ENCODE data around the gene FAIM2. TPM values are rescaled to one million over a fixed set of nuclear protein-coding genes. Genes with fewer than 3 reads are reported as not detected.
"Not testable (repeated sequence)": the region's sequence is repeated elsewhere in the genome, so short reads cannot be mapped to it uniquely, and the experiment has no call there.

Gene FAIM2
- total RNA-seq, 2 donors from 2014 or later = 1.0 to 4.9 TPM

GRCh38 chr12:49865109-49865781, 38.5 kb downstream of the FAIM2 start:
- intact Hi-C loops (cut with DNase I) = no loop called here
- ATAC-seq (no peak), DNase-seq (no peak)
- Histone ChIP-seq H3K27ac (no peak overlapping the region), H3K27me3 (no peaks in the 10 kb centered on the region), H3K36me3 (replicated peaks in 1 of 2; ENCODE audit: insufficient read depth in 1 of 2, low read depth in 2 of 2) (no peaks in the 10 kb centered on the region), H3K4me3 (no peak overlapping the region), H3K9me3 (no peaks in the 10 kb centered on the region), H3K4me1 (peaks cover 29% of the 10 kb centered on the region)
- 79 to 80% methylated on average over 13 of the region's 13 CpGs for WGBS, 2 donors
- no peak for TF ChIP-seq POLR2A (IDR thresholded peaks at IDR 0.05)
- TF ChIP-seq CTCF (IDR thresholded peaks at IDR 0.05) = no peak

GRCh38 chr12:49864798-49865090, 39.0 kb downstream of the FAIM2 start:
- no peak for ATAC-seq
- TF ChIP-seq CTCF (IDR thresholded peaks at IDR 0.05) = no peak
- no peak for TF ChIP-seq POLR2A (IDR thresholded peaks at IDR 0.05)
- DNase-seq = no peak
- H3K27ac ChIP-seq = no peak overlapping the region
- WGBS, 2 donors = 55 to 60% methylated on average over 2 of the region's 2 CpGs
- H3K9me3 ChIP-seq = no peaks in the 10 kb centered on the region
- no peak overlapping the region for H3K4me3 ChIP-seq
- no peaks in the 10 kb centered on the region for H3K27me3 ChIP-seq
- intact Hi-C loops (cut with DNase I) = no loop called here
- H3K36me3 ChIP-seq (replicated peaks in 1 of 2; ENCODE audit: insufficient read depth in 1 of 2, low read depth in 2 of 2) = no peaks in the 10 kb centered on the region
- peaks cover 29% of the 10 kb centered on the region for H3K4me1 ChIP-seq

- 75 to 76% methylated on average over 15 to 17 of the region's 17 CpGs for WGBS, 2 donors
- Histone ChIP-seq H3K36me3 (replicated peaks in 1 of 2; ENCODE audit: insufficient read depth in 1 of 2, low read depth in 2 of 2) (no peaks in the 10 kb centered on the region), H3K9me3 (no peaks in the 10 kb centered on the region), H3K27ac (no peak overlapping the region), H3K4me3 (no peak overlapping the region), H3K4me1 (peaks cover 24% of the 10 kb centered on the region), H3K27me3 (no peaks in the 10 kb centered on the region)
- no peak for ATAC-seq
- DNase-seq = no peak
- intact Hi-C loops (cut with DNase I) = no loop called here
- TF ChIP-seq POLR2A (IDR thresholded peaks at IDR 0.05) (no peak), CTCF (IDR thresholded peaks at IDR 0.05) (no peak)
These were observed 39.5 kb downstream of the FAIM2 start for GRCh38 chr12:49863946-49864797.

- 87 to 95% methylated on average over 8 to 16 of the region's 31 CpGs for WGBS, 2 donors
- ATAC-seq = not testable (repeated sequence)
These were observed 42.8 kb downstream of the FAIM2 start for GRCh38 chr12:49860921-49861320.

GRCh38 chr12:49855890-49856289, 47.8 kb downstream of the FAIM2 start:
- H3K4me3 ChIP-seq; DNase-seq; H3K9me3 ChIP-seq; H3K4me1 ChIP-seq; intact Hi-C loops (cut with DNase I); H3K27ac ChIP-seq; H3K36me3 ChIP-seq (replicated peaks in 1 of 2; ENCODE audit: insufficient read depth in 1 of 2, low read depth in 2 of 2); H3K27me3 ChIP-seq; ATAC-seq: not testable (repeated sequence)
- 75 to 82% methylated on average over 4 of the region's 4 CpGs for WGBS, 2 donors

More at GRCh38 chr12:49860921-49861320, 42.8 kb downstream of the FAIM2 start:
- H3K9me3 ChIP-seq; DNase-seq; intact Hi-C loops (cut with DNase I); H3K27me3 ChIP-seq; H3K4me3 ChIP-seq; H3K36me3 ChIP-seq (replicated peaks in 1 of 2; ENCODE audit: insufficient read depth in 1 of 2, low read depth in 2 of 2); H3K27ac ChIP-seq; H3K4me1 ChIP-seq: not testable (repeated sequence)
